ENCODE data around the gene PGM3. TPM values are rescaled to one million over a fixed set of nuclear protein-coding genes. Genes with fewer than 3 reads are reported as not detected.

PGM3 gene
- polyA plus RNA-seq, 2 of the 4 experiments (the other 2 are of a cell fraction), result 37.3 to 51.7 TPM

DNA sequence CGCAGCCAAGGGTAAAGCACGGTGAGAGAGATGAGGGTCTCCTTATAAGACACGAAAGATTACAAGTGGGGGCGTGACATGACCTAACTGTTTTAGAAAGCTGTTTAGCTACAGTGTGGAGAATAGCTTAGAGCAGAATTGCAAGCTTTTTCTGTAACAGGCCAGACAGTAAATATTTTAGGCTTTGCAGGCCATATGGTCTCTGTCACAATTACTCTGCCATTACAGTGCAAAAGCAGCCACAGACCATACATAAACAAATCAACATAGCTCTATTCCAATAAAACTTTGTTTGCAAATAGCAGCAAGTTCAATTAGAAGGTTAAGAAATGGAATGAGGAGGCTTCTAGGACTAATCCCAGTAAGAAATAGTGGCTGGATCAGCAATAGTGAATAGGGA, 16.8 kb downstream of the PGM3 start:
- no peak overlapping the region for H3K27ac ChIP-seq
- ChIA-PET POLR2A (no interaction called here), CTCF (no interaction called here)
- no peak overlapping the region for H3K4me2 ChIP-seq
- DNase-seq (ENCODE audit: low read depth in 1 of 2, low spot score in 1 of 2) (no peak), ATAC-seq (no peak), FAIRE-seq (no peak)
- no peaks in the 10 kb centered on the region for H3K9me3 ChIP-seq
- 97% methylated on average over 4 of the region's 4 CpGs for WGBS (ENCODE audit: missing lambda C conversion rate)
- H3K4me3 ChIP-seq, result no peak overlapping the region
- H3K4me1 ChIP-seq, result no peaks in the 10 kb centered on the region
- no peak for TF ChIP-seq CEBPB (IDR thresholded peaks at IDR 0.05)
- TF ChIP-seq ZNF302 (CRISPR knock-in tag; IDR thresholded peaks at IDR 0.05), result no peak
- no peak for TF ChIP-seq MAFK (IDR thresholded peaks at IDR 0.05; ENCODE audit: partially characterized antibody)
- TF ChIP-seq RCOR1 (IDR thresholded peaks at IDR 0.05; ENCODE audit: low read depth, low read length), result no peak
- TF ChIP-seq, protein P1, sequence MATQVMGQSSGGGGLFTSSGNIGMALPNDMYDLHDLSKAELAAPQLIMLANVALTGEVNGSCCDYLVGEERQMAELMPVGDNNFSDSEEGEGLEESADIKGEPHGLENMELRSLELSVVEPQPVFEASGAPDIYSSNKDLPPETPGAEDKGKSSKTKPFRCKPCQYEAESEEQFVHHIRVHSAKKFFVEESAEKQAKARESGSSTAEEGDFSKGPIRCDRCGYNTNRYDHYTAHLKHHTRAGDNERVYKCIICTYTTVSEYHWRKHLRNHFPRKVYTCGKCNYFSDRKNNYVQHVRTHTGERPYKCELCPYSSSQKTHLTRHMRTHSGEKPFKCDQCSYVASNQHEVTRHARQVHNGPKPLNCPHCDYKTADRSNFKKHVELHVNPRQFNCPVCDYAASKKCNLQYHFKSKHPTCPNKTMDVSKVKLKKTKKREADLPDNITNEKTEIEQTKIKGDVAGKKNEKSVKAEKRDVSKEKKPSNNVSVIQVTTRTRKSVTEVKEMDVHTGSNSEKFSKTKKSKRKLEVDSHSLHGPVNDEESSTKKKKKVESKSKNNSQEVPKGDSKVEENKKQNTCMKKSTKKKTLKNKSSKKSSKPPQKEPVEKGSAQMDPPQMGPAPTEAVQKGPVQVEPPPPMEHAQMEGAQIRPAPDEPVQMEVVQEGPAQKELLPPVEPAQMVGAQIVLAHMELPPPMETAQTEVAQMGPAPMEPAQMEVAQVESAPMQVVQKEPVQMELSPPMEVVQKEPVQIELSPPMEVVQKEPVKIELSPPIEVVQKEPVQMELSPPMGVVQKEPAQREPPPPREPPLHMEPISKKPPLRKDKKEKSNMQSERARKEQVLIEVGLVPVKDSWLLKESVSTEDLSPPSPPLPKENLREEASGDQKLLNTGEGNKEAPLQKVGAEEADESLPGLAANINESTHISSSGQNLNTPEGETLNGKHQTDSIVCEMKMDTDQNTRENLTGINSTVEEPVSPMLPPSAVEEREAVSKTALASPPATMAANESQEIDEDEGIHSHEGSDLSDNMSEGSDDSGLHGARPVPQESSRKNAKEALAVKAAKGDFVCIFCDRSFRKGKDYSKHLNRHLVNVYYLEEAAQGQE (IDR thresholded peaks at IDR 0.05), result no peak

DNA sequence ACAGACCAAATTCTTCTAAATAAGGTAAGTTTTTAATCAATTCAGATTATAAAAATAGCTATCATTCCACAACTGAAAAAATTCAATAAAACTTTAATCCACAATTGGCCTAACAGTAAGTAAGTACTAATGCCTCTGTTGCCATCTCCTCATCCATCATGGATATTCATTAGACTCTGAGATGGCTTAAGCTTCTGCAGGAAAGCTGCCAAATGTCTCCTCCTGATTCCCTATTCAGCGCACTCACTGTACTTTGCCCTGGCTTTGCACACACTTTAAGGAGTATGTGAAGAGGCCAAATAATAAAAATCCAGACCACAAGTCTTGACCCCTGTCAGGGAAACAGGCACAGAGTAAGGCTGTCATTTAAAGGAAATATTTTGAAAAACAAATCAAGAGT, 23.6 kb downstream of the PGM3 start:
- no peak for ATAC-seq
- no peak overlapping the region for H3K27ac ChIP-seq
- no peak for FAIRE-seq
- POLR2A ChIA-PET, result interaction anchor here (0.6 kb wide), 1 partner anchor 24 kb away, joined by 3 read pairs; the partner anchor contains the start of genes PGM3 and RWDD2A
- no peaks in the 10 kb centered on the region for H3K4me1 ChIP-seq
- no peak for DNase-seq (ENCODE audit: low read depth in 1 of 2, low spot score in 1 of 2)
- 94% methylated on average over 1 of the region's 1 CpG for WGBS (ENCODE audit: missing lambda C conversion rate)
- no peak overlapping the region for H3K4me3 ChIP-seq
- no peak overlapping the region for H3K4me2 ChIP-seq
- CTCF ChIA-PET, result no interaction called here
- H3K9me3 ChIP-seq, result no peaks in the 10 kb centered on the region
- no peak for TF ChIP-seq TFCP2L1 (CRISPR knock-in tag; IDR thresholded peaks at IDR 0.05)
- TF ChIP-seq, protein P1 (IDR thresholded peaks at IDR 0.05), result no peak
- TF ChIP-seq BHLHE40 (IDR thresholded peaks at IDR 0.05; ENCODE audit: low read depth, low read length), result no peak
- TF ChIP-seq FOXS1 (CRISPR knock-in tag; IDR thresholded peaks at IDR 0.05), result no peak
- no peak for TF ChIP-seq KDM1A (IDR thresholded peaks at IDR 0.05; ENCODE audit: low read depth)
- TF ChIP-seq PHF8 (IDR thresholded peaks at IDR 0.05; ENCODE audit: borderline replicate concordance, low read depth), result no peak

DNA sequence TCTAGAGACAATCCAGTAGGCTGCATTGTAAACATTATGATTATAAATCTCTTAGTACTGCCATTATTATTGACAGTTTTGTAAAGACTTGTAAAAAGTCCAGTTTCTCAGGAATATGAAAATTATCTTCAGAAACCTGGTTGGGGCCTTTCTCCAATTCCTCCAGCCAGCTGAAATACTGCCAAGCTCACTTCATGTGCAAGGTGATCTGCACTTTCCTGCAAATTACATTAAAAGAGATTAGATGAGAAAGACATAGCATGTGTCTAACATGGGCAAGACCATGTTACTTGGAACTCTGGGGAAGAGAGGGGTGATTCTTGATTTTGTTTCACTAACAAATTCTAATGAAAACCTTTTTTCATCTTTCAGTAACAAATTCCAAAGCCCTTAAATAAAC, 24.0 kb downstream of the PGM3 start:
- CTCF ChIA-PET, result no interaction called here
- ATAC-seq (no peak), DNase-seq (ENCODE audit: low read depth in 1 of 2, low spot score in 1 of 2) (no peak)

More for the DNA sequence above, 24.0 kb downstream of the PGM3 start:
- no peak for FAIRE-seq
- no peak overlapping the region for H3K4me3 ChIP-seq
- H3K9me3 ChIP-seq, result no peaks in the 10 kb centered on the region
- H3K27ac ChIP-seq, result no peak overlapping the region
- no peaks in the 10 kb centered on the region for H3K4me1 ChIP-seq
- TF ChIP-seq NFE2L2 (conservative IDR thresholded peaks at IDR 0.05; ENCODE audit: low read length) (no peak), KDM5A (IDR thresholded peaks at IDR 0.05) (no peak), EHMT2 (IDR thresholded peaks at IDR 0.05; ENCODE audit: low read depth) (no peak), HOXB13 (CRISPR knock-in tag; IDR thresholded peaks at IDR 0.05; ENCODE audit: low read depth) (no peak), POLR2AphosphoS2 (conservative IDR thresholded peaks at IDR 0.05; ENCODE audit: low read length) (no peak), FOSB (CRISPR knock-in tag; IDR thresholded peaks at IDR 0.05) (no peak), NPAS2 (CRISPR knock-in tag; IDR thresholded peaks at IDR 0.05; ENCODE audit: borderline replicate concordance) (no peak), CBX2 (IDR thresholded peaks at IDR 0.05; ENCODE audit: borderline replicate concordance, low read depth) (no peak), ESRRA (IDR thresholded peaks at IDR 0.05; ENCODE audit: borderline replicate concordance, low read length) (no peak), FOSL2 (IDR thresholded peaks at IDR 0.05) (no peak), FOSL2 (CRISPR knock-in tag; IDR thresholded peaks at IDR 0.05) (no peak), NR3C1 (IDR thresholded peaks at IDR 0.05) (no peak), ZSCAN20 (CRISPR knock-in tag; IDR thresholded peaks at IDR 0.05) (no peak), EHF (CRISPR knock-in tag; IDR thresholded peaks at IDR 0.05) (no peak), RARB (CRISPR knock-in tag; IDR thresholded peaks at IDR 0.05) (no peak)
- TF ChIP-seq, protein P2, sequence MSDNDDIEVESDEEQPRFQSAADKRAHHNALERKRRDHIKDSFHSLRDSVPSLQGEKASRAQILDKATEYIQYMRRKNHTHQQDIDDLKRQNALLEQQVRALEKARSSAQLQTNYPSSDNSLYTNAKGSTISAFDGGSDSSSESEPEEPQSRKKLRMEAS (IDR thresholded peaks at IDR 0.05), result no peak
- TF ChIP-seq, protein P3, sequence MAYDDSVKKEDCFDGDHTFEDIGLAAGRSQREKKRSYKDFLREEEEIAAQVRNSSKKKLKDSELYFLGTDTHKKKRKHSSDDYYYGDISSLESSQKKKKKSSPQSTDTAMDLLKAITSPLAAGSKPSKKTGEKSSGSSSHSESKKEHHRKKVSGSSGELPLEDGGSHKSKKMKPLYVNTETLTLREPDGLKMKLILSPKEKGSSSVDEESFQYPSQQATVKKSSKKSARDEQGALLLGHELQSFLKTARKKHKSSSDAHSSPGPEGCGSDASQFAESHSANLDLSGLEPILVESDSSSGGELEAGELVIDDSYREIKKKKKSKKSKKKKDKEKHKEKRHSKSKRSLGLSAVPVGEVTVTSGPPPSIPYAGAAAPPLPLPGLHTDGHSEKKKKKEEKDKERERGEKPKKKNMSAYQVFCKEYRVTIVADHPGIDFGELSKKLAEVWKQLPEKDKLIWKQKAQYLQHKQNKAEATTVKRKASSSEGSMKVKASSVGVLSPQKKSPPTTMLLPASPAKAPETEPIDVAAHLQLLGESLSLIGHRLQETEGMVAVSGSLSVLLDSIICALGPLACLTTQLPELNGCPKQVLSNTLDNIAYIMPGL (CRISPR knock-in tag; IDR thresholded peaks at IDR 0.05; ENCODE audit: borderline replicate concordance), result no peak
- POLR2A ChIA-PET, result interaction anchor here (0.6 kb wide), 1 partner anchor 24 kb away, joined by 3 read pairs; the partner anchor contains the start of genes PGM3 and RWDD2A
- no peak overlapping the region for H3K4me2 ChIP-seq
